ENCODE data around the gene LIMA1. TPM values are rescaled to one million over a fixed set of nuclear protein-coding genes. Genes with fewer than 3 reads are reported as not detected.

The LIMA1 gene
- total RNA-seq, 4 donors from 2014 or later: 23.9 to 62.7 (median 37.2) TPM

DNA sequence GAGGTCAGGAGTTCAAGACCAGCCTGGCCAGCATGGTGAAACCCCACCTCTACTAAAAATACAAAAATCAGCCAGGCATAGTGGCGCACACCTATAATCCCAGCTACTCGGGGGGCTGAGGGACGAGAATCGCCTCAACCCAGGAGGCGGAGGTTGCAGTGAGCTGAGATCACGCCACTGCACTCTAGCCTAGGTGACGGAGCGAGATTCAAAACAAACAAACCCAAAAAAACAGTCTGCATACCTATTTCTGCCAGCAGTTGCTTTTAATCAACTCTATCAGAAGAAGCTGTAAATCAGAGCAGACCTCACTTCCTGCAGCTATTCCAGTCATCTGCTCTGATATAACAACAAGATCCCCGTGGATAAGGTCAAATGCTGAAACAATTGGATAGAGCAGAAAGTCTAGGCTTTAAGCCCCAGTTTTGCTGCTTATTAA lies 50.5 kb downstream of the LIMA1 start:
- no peaks in the 10 kb centered on the region for H3K27me3 ChIP-seq
- H3K27ac ChIP-seq (replicated peaks in 1 of 4): no peak overlapping the region
- no peaks in the 10 kb centered on the region for H3K9me3 ChIP-seq
- no peak overlapping the region for H3K4me3 ChIP-seq
- no peak for DNase-seq (ENCODE audit: extremely low spot score)
- intact Hi-C loops (cut with DNase I): no loop called here
- 88% methylated on average over 9 of the region's 9 CpGs for WGBS
- TF ChIP-seq EP300 (IDR thresholded peaks at IDR 0.05): no peak
- no peak for TF ChIP-seq CTCF (IDR thresholded peaks at IDR 0.05)
- TF ChIP-seq POLR2AphosphoS5 (IDR thresholded peaks at IDR 0.05): no peak
- no peak for TF ChIP-seq POLR2A (IDR thresholded peaks at IDR 0.05; ENCODE audit: low read depth)
- peaks cover 0 to 15% (median 4%) of the 10 kb centered on the region in 4 donors for H3K36me3 ChIP-seq
- H3K4me1 ChIP-seq: no peaks in the 10 kb centered on the region

DNA sequence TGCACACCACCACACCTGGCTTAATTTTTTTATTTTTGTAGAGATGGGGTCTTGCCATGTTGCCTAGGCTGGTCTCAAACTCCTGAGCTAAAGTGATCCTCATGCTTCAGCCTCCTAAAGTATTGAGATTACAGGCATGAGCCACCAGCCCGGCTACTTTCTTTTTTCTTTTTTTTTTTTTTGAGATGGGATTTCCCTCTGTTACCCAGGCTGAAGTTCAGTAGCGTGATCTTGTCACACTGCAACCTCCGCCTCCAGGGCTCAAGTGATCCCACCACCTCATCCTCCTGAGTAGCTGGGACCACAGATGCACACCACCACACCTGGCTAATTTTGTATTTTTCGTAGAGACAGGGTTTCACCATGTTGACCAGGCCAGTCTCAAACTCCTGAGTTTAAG lies 51.1 kb downstream of the LIMA1 start:
- Histone ChIP-seq H3K9me3 (no peaks in the 10 kb centered on the region), H3K27me3 (no peaks in the 10 kb centered on the region), H3K36me3 (peaks cover 0 to 15% (median 4%) of the 10 kb centered on the region in 4 donors), H3K27ac (replicated peaks in 1 of 4) (no peak overlapping the region), H3K4me3 (no peak overlapping the region), H3K4me1 (no peaks in the 10 kb centered on the region)
- 98% methylated on average over 4 of the region's 4 CpGs for WGBS
- DNase-seq (ENCODE audit: extremely low spot score): no peak
- intact Hi-C loops (cut with DNase I): no loop called here
- TF ChIP-seq EP300 (IDR thresholded peaks at IDR 0.05) (no peak), CTCF (IDR thresholded peaks at IDR 0.05) (no peak), POLR2A (IDR thresholded peaks at IDR 0.05; ENCODE audit: low read depth) (no peak), POLR2AphosphoS5 (IDR thresholded peaks at IDR 0.05) (no peak)

DNA sequence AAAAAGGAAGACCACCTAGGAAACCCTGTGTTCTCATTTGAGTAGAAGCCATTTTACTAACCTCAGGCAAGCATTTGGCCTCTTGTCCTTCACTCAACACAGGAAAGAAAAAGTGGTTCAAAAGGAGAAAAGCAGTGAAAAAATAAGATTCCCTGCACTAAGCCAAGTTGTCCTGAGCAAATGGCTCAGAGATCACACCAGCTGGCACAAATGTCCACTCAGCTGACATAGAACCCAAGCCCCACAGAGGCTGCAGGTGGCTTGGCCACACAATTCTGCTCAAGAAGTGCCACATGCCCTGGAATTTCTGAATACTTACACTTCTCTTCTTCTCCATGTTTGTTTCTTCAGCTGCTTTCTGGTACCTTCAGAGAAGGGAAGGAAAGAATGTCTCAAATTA lies 52.0 kb downstream of the LIMA1 start:
- Histone ChIP-seq H3K9me3 (no peaks in the 10 kb centered on the region), H3K27ac (replicated peaks in 1 of 4) (no peak overlapping the region), H3K4me3 (no peak overlapping the region), H3K4me1 (no peaks in the 10 kb centered on the region), H3K27me3 (no peaks in the 10 kb centered on the region), H3K36me3 (peaks cover 0 to 10% (median under 1%) of the 10 kb centered on the region in 4 donors)
- no peak for DNase-seq (ENCODE audit: extremely low spot score)
- TF ChIP-seq POLR2A (IDR thresholded peaks at IDR 0.05; ENCODE audit: low read depth): no peak
- TF ChIP-seq POLR2AphosphoS5 (IDR thresholded peaks at IDR 0.05): no peak
- TF ChIP-seq CTCF (IDR thresholded peaks at IDR 0.05): no peak
- TF ChIP-seq EP300 (IDR thresholded peaks at IDR 0.05): no peak
- intact Hi-C loops (cut with DNase I): no loop called here

- no peak overlapping the region for H3K27ac ChIP-seq (replicated peaks in 1 of 4)
- no peaks in the 10 kb centered on the region for H3K9me3 ChIP-seq
- no peaks in the 10 kb centered on the region for H3K4me1 ChIP-seq
- no peak overlapping the region for H3K4me3 ChIP-seq
- no peak for DNase-seq (ENCODE audit: extremely low spot score)
- H3K36me3 ChIP-seq: peaks cover 0 to 9% (median 0%) of the 10 kb centered on the region in 4 donors
- WGBS: 95% methylated on average over 6 of the region's 6 CpGs
- intact Hi-C loops (cut with DNase I): no loop called here
- no peaks in the 10 kb centered on the region for H3K27me3 ChIP-seq
- TF ChIP-seq CTCF (IDR thresholded peaks at IDR 0.05) (no peak), POLR2A (IDR thresholded peaks at IDR 0.05; ENCODE audit: low read depth) (no peak), POLR2AphosphoS5 (IDR thresholded peaks at IDR 0.05) (no peak), EP300 (IDR thresholded peaks at IDR 0.05) (no peak)
Measured at GRCh38 chr12:50230217-50230616, 53.1 kb downstream of the LIMA1 start.
